ENCODE measurements around the gene SUGT1.

DNA sequence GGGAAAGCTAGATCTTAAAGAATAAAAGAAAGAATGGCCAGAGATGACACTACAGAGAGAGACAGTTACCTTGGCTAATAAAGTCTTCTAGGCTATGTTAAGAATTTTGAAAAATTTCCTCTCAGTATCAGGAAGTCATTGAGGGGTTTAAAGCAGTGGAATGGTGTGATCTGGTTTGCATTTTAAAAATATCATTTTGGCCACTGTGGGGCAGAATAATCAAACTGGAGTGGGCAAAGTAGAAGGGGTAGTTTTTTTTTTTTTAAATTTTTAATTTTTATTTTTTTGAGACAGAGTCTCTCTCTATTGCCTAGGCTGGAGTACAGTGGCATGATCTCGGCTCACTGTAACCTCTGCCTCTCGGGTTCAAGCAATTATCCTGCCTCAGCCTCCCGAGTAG lies 91.4 kb downstream of the SUGT1 start:
- TF ChIP-seq EP300 (conservative IDR thresholded peaks at IDR 0.05; ENCODE audit: poor library complexity, severe bottlenecking) = no peak
- TF ChIP-seq, protein P1, sequence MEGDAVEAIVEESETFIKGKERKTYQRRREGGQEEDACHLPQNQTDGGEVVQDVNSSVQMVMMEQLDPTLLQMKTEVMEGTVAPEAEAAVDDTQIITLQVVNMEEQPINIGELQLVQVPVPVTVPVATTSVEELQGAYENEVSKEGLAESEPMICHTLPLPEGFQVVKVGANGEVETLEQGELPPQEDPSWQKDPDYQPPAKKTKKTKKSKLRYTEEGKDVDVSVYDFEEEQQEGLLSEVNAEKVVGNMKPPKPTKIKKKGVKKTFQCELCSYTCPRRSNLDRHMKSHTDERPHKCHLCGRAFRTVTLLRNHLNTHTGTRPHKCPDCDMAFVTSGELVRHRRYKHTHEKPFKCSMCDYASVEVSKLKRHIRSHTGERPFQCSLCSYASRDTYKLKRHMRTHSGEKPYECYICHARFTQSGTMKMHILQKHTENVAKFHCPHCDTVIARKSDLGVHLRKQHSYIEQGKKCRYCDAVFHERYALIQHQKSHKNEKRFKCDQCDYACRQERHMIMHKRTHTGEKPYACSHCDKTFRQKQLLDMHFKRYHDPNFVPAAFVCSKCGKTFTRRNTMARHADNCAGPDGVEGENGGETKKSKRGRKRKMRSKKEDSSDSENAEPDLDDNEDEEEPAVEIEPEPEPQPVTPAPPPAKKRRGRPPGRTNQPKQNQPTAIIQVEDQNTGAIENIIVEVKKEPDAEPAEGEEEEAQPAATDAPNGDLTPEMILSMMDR (IDR thresholded peaks at IDR 0.05; ENCODE audit: poor library complexity, severe bottlenecking) = no peak
- no peak for TF ChIP-seq SMC3 (conservative IDR thresholded peaks at IDR 0.05; ENCODE audit: poor library complexity)
- TF ChIP-seq EZH2 (IDR thresholded peaks at IDR 0.05; ENCODE audit: borderline replicate concordance, insufficient read depth, low read length, poor library complexity, severe bottlenecking) = no peak
- TF ChIP-seq POLR2AphosphoS5 (IDR thresholded peaks at IDR 0.05) = no peak
- TF ChIP-seq, protein P2, sequence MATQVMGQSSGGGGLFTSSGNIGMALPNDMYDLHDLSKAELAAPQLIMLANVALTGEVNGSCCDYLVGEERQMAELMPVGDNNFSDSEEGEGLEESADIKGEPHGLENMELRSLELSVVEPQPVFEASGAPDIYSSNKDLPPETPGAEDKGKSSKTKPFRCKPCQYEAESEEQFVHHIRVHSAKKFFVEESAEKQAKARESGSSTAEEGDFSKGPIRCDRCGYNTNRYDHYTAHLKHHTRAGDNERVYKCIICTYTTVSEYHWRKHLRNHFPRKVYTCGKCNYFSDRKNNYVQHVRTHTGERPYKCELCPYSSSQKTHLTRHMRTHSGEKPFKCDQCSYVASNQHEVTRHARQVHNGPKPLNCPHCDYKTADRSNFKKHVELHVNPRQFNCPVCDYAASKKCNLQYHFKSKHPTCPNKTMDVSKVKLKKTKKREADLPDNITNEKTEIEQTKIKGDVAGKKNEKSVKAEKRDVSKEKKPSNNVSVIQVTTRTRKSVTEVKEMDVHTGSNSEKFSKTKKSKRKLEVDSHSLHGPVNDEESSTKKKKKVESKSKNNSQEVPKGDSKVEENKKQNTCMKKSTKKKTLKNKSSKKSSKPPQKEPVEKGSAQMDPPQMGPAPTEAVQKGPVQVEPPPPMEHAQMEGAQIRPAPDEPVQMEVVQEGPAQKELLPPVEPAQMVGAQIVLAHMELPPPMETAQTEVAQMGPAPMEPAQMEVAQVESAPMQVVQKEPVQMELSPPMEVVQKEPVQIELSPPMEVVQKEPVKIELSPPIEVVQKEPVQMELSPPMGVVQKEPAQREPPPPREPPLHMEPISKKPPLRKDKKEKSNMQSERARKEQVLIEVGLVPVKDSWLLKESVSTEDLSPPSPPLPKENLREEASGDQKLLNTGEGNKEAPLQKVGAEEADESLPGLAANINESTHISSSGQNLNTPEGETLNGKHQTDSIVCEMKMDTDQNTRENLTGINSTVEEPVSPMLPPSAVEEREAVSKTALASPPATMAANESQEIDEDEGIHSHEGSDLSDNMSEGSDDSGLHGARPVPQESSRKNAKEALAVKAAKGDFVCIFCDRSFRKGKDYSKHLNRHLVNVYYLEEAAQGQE (IDR thresholded peaks at IDR 0.05; ENCODE audit: borderline replicate concordance) = no peak
- no peak for TF ChIP-seq TAF1 (IDR thresholded peaks at IDR 0.05; ENCODE audit: low read depth)
- TF ChIP-seq MXI1 (conservative IDR thresholded peaks at IDR 0.05; ENCODE audit: poor library complexity, severe bottlenecking) = no peak
- no peak for TF ChIP-seq RAD21 (conservative IDR thresholded peaks at IDR 0.05)

Data from neural cell (in vitro differentiated cells).